MM.1S (cell line): Measurements from ENCODE around the gene ATP8B2.

Experiments used
- CTCF ChIP-seq: fragments of 300-600 bp; sonication (generic); IDR thresholded peaks from 2 replicates; pipeline ENCODE4 v1.5.1; 2016; ENCODE audit warnings: antibody characterized with exemption, low read length, mixed read lengths
- EZH2 ChIP-seq: fragments of 300-600 bp; sonication (generic); optimal IDR thresholded peaks from 2 replicates; pipeline ENCODE3; 2017; ENCODE audit warnings: low read depth, mild to moderate bottlenecking, antibody characterized with exemption, low read length, mixed read lengths
- EZH2phosphoT487 ChIP-seq: fragments of 300-600 bp; sonication (generic); IDR thresholded peaks from 2 replicates; pipeline ENCODE4 v1.6.1; 2018; ENCODE audit warnings: antibody characterized with exemption, low read length

- TF ChIP-seq CTCF (no peak), EZH2 (no peak), EZH2phosphoT487 (no peak)
These were observed 54.0 kb downstream of the ATP8B2 start for GRCh38 chr1:154379301-154379700.
